ENCODE results near the gene LEKR1.

Gene LEKR1

DNA sequence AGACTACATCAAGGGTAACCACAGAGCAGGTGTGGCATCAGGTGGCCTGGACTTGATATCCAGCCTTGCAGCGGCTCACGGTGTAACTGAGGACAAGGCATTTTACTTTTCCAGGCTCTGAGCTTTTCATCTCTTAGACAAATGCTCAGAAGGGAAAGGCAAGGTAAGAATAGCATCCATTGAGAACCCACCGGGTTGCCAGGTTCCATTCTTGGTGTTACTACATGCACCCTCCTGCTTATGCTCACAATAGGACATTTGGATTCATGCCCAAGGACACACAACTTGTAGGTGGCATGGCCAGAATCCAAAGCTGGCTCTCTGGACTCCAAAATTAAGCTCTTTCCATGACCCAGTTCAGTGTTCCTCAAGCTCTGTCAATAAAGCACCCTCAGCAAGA, 248.3 kb downstream of the LEKR1 start:
- Mint-ChIP-seq H3K27ac (no peak overlapping the region), H3K27me3 (no peaks in the 10 kb centered on the region), H3K4me3 (no peak overlapping the region), H3K9me3 (no peaks in the 10 kb centered on the region), H3K4me1 (peaks cover 28% of the 10 kb centered on the region)
- ATAC-seq (no peak), DNase-seq (no peak)

DNA sequence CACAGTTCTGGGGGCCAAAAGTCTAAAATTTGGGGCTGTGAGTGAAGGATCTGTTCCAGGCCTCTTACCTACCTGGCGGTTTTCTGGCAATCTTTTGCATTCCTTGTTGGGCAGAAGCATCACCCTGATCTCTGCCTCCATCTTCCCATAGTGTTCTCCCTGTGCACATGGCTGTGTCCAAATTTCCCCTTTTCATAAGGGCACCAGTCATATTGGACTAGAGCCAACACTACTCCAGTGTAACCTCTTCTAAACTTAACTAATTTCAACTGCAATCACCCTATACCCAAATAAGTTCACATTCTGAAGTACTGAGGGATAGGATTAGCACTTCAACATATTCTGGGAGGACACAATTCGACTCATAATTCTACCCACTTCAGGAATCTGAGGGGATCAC, 248.8 kb downstream of the LEKR1 start:
- peaks cover 28% of the 10 kb centered on the region for H3K4me1 Mint-ChIP-seq
- no peak for ATAC-seq
- no peak for DNase-seq
- no peaks in the 10 kb centered on the region for H3K9me3 Mint-ChIP-seq
- H3K27ac Mint-ChIP-seq = no peak overlapping the region
- no peaks in the 10 kb centered on the region for H3K27me3 Mint-ChIP-seq
- H3K4me3 Mint-ChIP-seq = no peak overlapping the region

DNA sequence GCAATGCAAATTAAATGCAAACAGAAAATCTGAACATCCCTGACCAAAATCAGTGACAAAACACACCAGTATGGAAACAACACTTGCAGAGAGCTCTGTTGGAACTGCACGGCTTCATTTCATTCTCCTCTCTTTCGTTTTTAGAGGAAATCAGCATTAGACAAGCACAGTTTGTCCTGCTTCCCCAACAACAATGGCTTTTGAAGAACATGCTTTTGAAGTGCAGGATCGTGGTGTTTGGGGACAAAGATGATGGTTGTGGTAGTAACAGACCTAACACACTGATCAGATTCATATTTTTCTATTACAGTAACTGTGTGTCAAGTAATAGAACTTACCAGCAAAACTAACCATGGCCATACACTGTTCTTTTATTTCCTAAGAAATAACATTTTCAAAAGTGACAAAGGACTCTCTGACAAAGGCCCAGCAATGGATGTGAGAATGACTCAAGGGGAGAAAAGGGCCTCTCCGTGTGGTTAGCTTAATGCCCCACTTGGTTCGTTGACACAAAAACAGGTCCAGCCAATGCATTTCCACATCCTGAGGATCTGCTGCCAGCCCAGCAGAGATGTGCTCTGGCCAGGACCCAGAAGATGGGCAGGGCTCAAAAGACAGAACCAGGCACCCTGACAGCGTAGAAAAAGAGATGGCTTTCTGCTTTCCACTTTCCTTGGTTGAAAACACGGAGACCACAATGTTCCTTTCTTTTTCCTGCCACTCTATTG, 249.7 kb downstream of the LEKR1 start:
- DNase-seq = no peak
- H3K9me3 Mint-ChIP-seq = no peaks in the 10 kb centered on the region
- H3K27me3 Mint-ChIP-seq = no peaks in the 10 kb centered on the region
- H3K4me1 Mint-ChIP-seq = peaks cover 28% of the 10 kb centered on the region
- H3K27ac Mint-ChIP-seq = peak overlapping the region in 1 of 2 donors; percentile 49
- H3K4me3 Mint-ChIP-seq = no peak overlapping the region
- ATAC-seq = peak; percentile 44

DNA sequence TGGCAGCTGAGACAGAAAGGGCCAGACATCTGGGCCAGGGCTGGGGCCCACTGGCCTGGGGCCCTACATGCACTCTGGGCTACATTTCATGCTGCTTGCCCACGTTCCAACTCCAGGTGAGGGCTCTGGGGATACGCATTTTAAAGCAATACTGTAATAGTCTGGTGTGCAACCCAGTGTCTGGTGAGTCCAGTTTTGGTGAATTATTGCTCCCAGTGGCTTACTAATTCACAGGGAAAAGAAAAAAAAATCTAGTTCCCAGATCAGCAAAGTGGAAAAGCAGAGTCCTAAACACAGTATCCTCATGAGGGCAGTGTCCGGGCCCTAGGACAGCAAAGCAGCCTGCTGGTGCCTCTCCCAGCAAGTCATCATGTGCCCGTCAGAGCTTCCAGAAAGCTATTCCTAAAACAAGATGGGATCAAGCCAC, 251.4 kb downstream of the LEKR1 start:
- Mint-ChIP-seq H3K4me1 (peaks cover 45% of the 10 kb centered on the region), H3K27me3 (no peaks in the 10 kb centered on the region), H3K9me3 (no peaks in the 10 kb centered on the region), H3K4me3 (no peak overlapping the region), H3K27ac (no peak overlapping the region)
- DNase-seq = no peak
- no peak for ATAC-seq

DNA sequence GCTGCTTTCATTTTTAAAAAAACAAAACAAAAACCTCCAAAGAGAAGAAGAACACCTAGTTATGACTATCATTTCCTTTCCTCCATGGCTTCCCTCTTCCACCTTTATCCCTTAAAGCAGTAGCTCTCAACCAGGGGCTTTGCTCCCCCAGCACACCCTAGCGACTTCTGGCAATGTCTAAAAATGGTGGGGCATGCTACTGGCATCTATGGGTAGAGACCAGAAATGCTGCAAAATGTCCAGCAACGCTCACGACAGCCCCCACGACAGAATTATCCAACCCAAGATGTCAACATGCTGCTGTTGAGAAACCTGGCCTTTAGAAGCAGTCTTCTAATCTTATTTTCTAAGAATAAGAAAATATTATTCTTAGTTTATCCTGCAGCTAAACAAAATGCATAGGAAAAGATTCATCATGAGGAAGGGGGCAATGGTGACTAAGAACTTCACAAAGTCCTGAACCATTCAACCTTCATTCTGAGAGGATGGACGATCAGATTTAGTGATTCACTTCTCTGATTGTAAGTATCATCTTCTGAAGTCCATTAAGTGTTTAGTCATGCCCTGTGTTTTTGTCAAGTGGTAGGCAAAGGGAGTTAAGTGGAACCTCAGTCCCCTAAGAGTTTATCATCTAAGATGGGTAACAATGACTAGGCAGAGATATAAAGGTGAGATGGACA, 252.1 kb downstream of the LEKR1 start:
- ATAC-seq = no peak
- Mint-ChIP-seq H3K27ac (no peak overlapping the region), H3K4me3 (no peak overlapping the region), H3K4me1 (peaks cover 52% of the 10 kb centered on the region), H3K27me3 (no peaks in the 10 kb centered on the region), H3K9me3 (no peaks in the 10 kb centered on the region)
- no peak for DNase-seq

DNA sequence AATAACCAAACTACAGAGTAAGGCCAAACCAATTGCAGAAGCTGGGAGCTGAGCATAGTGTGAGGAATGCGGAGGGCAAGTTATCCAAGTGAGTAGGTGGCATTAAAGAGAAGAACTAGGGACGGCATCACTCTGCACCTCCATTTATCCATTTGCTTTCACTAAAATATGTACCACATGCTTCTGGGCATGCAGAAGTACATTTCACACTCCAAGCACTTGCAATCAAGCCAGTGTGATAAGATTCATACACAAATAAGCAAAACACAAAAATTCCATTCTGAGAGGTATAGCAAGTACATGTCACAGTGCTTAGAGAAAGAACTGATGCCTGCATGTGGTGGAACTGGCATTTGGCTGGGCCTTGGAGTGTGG, 252.6 kb downstream of the LEKR1 start:
- Mint-ChIP-seq H3K4me3 (no peak overlapping the region), H3K27ac (no peak overlapping the region), H3K27me3 (no peaks in the 10 kb centered on the region), H3K4me1 (peaks cover 54% of the 10 kb centered on the region), H3K9me3 (no peaks in the 10 kb centered on the region)
- DNase-seq (no peak), ATAC-seq (no peak)

DNA sequence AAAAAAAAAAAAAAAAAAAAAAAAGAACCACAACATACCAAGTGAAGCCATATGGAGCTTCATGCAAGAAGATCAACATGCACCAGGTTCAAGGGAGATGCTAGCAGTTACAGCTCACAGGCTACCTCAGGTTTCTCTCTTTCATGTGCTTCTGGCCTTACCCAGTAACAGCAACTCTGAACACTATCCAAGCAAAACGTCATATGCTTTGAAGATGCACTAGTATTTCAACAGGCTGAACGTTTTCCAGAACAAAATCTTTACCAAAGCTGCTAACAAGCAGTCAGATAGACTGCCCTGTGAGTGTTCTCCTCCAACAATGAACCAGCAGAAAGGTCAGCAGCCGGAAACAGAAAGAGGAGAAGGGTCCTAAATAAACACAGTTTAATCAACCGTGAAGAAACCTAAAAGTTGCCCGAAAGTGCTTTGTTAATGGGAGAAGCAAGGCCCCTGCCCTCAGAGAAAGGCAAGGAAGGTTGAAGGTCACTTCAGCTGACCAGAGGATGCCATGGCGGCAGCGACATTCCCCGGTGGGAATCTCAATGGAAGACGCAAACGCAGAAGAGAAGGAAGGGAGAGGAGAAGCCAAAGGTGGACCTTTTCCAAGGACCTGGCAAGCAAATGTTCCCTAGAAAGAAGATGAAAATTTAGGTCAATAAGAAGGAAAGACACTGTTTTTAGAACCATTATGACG, 253.7 kb downstream of the LEKR1 start:
- H3K27ac Mint-ChIP-seq = no peak overlapping the region
- no peak overlapping the region for H3K4me3 Mint-ChIP-seq
- DNase-seq (no peak), ATAC-seq (no peak)
- no peaks in the 10 kb centered on the region for H3K27me3 Mint-ChIP-seq
- peaks cover 54% of the 10 kb centered on the region for H3K4me1 Mint-ChIP-seq
- no peaks in the 10 kb centered on the region for H3K9me3 Mint-ChIP-seq

DNA sequence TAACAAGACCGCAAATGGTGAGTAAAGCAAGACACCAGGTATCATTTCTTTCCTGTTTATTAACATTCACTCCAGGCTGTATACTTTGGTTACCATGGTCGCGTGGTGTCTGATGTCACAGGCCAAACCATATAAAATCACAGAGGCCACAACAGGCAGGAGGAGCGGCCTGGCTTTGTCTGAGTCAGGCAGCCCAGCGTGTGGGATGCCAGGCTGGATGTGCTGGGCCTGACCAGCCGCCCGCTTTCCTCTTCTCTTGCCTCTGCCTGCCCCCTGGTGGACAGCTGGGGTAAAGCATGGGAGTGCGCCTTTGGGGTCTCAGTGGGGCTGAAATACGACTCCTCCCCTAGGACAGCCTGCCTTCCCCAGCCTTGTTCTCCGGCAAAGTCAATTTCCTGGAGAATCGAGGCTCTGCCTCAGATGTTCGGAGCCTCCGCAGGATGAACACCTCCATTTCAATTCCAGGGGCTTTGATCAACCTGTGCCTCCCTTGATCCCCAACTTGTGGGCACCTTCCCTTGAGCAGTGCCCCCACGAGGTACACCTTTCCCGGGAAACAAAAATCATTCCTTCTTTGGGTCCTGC, 255.6 kb downstream of the LEKR1 start:
- ATAC-seq = peak; percentile 95
- H3K27ac Mint-ChIP-seq = peak overlapping the region; percentile 21 to 77
- peak; percentile 85 to 86 for DNase-seq
- peak overlapping the region in 1 of 2 donors; percentile 38 for H3K4me3 Mint-ChIP-seq
- H3K27me3 Mint-ChIP-seq = no peaks in the 10 kb centered on the region
- H3K4me1 Mint-ChIP-seq = peaks cover 58% of the 10 kb centered on the region
- no peaks in the 10 kb centered on the region for H3K9me3 Mint-ChIP-seq

DNA sequence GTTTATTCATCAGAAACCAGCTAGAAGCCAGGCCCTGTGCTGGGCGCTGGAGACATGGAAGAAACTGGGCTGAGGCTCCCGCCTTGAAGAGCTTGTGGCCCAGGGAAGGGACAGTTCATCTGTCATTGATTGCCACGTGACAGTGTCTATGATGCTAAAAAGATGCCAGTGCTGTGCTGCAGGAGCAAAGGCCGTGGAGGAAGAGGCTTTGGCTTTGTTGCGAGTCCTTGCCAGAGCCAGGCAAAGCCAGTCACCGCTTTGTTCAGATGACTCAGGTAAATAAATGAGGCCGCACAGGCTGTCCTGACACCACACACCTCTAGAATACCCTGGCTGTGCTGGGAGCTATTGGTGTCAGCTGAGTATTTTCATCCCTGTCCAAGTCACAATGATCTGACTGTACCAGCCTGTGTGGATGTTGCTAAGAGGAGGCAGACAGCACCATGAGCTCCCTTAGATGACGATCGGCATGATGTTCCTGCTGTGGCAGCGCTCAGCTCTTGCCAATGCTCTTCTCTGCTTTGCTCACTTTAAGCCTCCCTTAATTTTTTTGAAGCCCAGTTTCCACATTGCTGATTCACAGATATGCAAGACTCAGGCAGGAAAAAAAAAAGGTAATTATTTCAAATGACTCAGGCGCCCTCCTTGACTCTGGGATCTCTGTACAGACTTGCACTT, 256.3 kb downstream of the LEKR1 start:
- peaks cover 62% of the 10 kb centered on the region for H3K4me1 Mint-ChIP-seq
- ATAC-seq (no peak), DNase-seq (no peak)
- no peaks in the 10 kb centered on the region for H3K9me3 Mint-ChIP-seq
- peak overlapping the region in 1 of 2 donors; percentile 77 for H3K27ac Mint-ChIP-seq
- no peak overlapping the region for H3K4me3 Mint-ChIP-seq
- no peaks in the 10 kb centered on the region for H3K27me3 Mint-ChIP-seq

DNA sequence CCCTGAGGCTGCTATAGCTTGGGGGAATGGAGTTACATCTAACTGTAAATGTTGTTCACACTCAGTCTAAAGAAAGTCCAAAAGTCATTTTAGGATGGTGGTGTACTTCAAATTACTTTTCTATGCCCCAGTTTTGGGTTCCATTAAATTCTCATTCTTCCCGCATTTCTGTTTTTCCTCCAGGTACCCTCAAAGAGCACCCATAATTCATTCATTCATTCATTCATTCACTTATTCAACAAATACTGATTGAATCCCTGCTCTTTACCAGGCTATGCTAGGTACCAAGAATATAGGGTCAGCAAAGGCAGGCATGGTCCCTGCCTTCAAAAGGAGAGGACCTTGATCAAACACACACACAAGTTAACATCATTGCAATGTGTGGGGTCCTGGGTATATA, 257.7 kb downstream of the LEKR1 start:
- no peaks in the 10 kb centered on the region for H3K9me3 Mint-ChIP-seq
- peaks cover 63% of the 10 kb centered on the region for H3K4me1 Mint-ChIP-seq
- DNase-seq (no peak), ATAC-seq (no peak)
- no peaks in the 10 kb centered on the region for H3K27me3 Mint-ChIP-seq
- H3K27ac Mint-ChIP-seq = peak overlapping the region in 1 of 2 donors; percentile 13
- no peak overlapping the region for H3K4me3 Mint-ChIP-seq

DNA sequence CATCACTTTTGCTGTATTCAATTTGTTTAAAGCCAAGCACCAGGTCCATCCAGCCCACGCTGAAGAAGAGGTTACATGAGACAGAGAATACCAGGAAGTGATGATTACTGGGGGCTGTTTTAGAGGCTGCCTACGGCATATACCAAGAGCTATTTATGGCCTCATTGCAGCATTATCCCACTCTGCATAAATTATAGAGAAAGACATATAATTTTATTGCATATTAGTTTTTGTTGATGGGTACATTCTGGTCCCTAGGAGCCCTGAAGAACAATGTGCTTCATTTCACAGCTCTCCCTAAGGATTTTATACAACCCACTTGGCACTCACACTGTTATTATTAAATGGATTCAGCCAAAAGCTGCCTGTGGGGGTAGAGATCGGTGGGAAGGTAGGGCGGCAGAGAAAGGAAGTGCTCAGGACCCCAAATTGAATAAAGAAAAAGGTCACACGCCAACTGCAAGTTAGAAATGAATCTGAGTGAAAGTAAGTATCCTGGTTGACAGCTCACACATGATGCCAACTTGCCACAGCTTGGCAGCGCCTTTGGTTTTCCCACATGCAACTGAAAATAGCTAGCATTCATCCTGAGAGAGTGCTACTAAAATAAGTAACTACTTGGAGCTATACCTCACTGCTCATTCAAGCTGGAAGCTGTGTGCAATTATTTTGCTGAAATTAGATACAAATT, 260.1 kb downstream of the LEKR1 start:
- H3K4me3 Mint-ChIP-seq = no peak overlapping the region
- H3K9me3 Mint-ChIP-seq = peaks cover 6 to 7% of the 10 kb centered on the region in 2 donors
- peaks cover 81% of the 10 kb centered on the region for H3K4me1 Mint-ChIP-seq
- ATAC-seq (no peak), DNase-seq (no peak)
- H3K27ac Mint-ChIP-seq = no peak overlapping the region
- no peaks in the 10 kb centered on the region for H3K27me3 Mint-ChIP-seq

DNA sequence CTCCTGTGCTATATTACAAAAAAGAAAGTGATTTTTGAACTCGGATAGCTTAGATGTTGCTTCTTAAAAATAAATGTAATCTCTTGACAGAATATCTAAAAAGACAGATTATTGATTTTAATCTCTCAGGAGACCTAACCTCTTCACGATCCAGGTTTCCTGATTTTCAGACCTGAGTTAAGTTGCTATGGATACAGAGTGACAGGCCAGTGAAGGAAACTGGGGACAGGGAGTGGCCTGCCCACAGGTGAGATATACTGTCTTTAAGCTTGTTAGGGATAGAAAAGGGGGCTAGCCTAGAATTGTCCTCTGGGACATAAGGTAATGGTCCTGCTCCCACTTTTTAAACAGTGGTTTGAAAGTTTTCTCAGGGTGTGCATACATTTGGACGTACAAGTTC, 260.6 kb downstream of the LEKR1 start:
- ATAC-seq = no peak
- peaks cover 6 to 7% of the 10 kb centered on the region in 2 donors for H3K9me3 Mint-ChIP-seq

DNA sequence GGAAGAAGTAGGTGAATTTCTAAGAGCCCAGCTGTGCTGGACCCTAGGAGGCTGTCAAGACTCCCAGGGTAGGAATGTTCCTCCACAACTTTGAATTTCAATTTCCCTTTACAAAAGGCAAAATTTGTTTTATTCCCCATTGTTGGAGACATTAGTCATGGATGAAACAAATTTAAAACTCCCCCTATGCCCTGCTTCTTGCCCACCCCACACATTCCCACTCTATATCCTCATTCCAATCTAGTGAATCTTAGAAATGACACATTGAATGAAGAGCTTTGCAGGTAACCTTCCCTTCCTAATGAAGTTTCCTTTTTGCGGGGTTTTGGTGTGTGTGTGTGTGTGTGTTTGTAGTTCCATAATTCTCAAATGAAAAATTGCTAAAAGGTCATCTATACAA, 261.2 kb downstream of the LEKR1 start:
- ATAC-seq (no peak), DNase-seq (no peak)
- Mint-ChIP-seq H3K9me3 (peaks cover 6 to 7% of the 10 kb centered on the region in 2 donors), H3K27ac (no peak overlapping the region), H3K4me1 (peaks cover 79% of the 10 kb centered on the region), H3K27me3 (no peaks in the 10 kb centered on the region), H3K4me3 (peak overlapping the region in 1 of 2 donors; percentile 16)

More for the DNA sequence above, 260.6 kb downstream of the LEKR1 start:
- Mint-ChIP-seq H3K27me3 (no peaks in the 10 kb centered on the region), H3K4me1 (peaks cover 79% of the 10 kb centered on the region), H3K4me3 (peak overlapping the region in 1 of 2 donors; percentile 16), H3K27ac (no peak overlapping the region)
- no peak for DNase-seq

DNA sequence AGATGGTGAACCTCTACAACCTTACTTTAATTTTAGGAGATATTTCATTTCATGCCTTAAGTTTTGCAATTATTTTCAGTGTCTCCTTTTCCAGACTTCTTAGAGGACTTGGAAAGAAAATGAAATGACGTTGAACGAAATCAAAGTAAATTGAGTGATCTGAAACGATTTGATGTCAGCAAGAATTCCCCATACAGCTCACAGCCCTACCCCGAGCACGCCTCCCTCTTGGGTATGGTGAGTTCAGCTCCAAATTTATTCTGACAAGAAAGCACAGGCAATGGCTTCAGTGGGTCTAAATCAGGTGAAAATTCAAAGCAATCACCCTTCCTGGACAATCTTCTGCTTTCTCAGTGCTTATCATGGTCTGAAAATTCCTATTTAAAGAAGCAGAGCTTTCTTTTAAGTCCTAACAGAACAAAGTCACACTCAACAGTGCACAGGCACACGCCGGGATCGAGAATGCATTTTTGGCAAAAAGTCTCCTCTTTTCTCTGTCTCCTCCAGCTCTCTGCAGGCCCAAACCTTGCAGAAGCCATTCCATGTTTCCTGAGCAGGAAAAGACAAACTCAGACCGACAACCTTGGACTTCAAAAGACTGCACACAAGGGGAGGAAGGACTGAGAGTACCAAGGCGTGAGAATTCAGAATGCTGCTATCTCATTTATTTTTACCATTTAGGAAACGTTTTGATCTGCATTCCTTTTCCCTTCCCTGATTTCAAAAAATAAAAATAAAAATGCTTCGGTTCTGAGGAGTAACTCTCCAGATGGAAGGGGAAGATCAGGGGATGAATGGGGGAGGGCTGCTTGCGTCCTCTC, 261.8 kb downstream of the LEKR1 start:
- Mint-ChIP-seq H3K27me3 (no peaks in the 10 kb centered on the region), H3K4me1 (peaks cover 79% of the 10 kb centered on the region), H3K9me3 (peaks cover 6 to 7% of the 10 kb centered on the region in 2 donors), H3K4me3 (peak overlapping the region; percentile 82 to 83), H3K27ac (peak overlapping the region; percentile 20 to 48)
- no peak for ATAC-seq
- no peak for DNase-seq

All from stimulated activated naive CD8-positive, alpha-beta T cell treated with anti-CD3 and anti-CD28 coated beads, Interleukin-15, amount 100 ng/mL, for 72 hours (primary cell).